Measurements from ENCODE around the gene HSPA1L.

GRCh38 chr6:31775633-31776484 is 39.2 kb downstream of the HSPA1L start:
- no peak for TF ChIP-seq TARDBP (IDR thresholded peaks at IDR 0.05; ENCODE audit: borderline replicate concordance)
- TF ChIP-seq MTA3 (IDR thresholded peaks at IDR 0.05; ENCODE audit: borderline replicate concordance, low read length) = no peak
- no peak for TF ChIP-seq POLR2A (IDR thresholded peaks at IDR 0.05; ENCODE audit: low read depth, low read length)
- TF ChIP-seq EZH2 (IDR thresholded peaks at IDR 0.05; ENCODE audit: borderline replicate concordance, control insufficient read depth, low read depth, low read length) = no peak
- no peak for TF ChIP-seq MEF2B (IDR thresholded peaks at IDR 0.05; ENCODE audit: partially characterized antibody, poor library complexity, severe bottlenecking)
- TF ChIP-seq GATAD2B (conservative IDR thresholded peaks at IDR 0.05; ENCODE audit: low read depth) = no peak
- TF ChIP-seq RB1 (IDR thresholded peaks at IDR 0.05; ENCODE audit: borderline replicate concordance) = no peak
- no peak for TF ChIP-seq JUND (IDR thresholded peaks at IDR 0.05; ENCODE audit: low read depth, low read length)
- no peak for TF ChIP-seq ATF2 (IDR thresholded peaks at IDR 0.05; ENCODE audit: low read length)
- no peak for TF ChIP-seq CBFB (IDR thresholded peaks at IDR 0.05; ENCODE audit: low read depth)
- no peak for TF ChIP-seq CTCF (IDR thresholded peaks at IDR 0.05 in 2 of 3, conservative IDR thresholded peaks at IDR 0.05 in 1 of 3; ENCODE audit: control insufficient read depth in 2 of 3, extremely low read depth in 1 of 3, insufficient read depth in 1 of 3, low read depth in 3 of 3, low read length in 3 of 3)
- TF ChIP-seq BACH1 (IDR thresholded peaks at IDR 0.05; ENCODE audit: borderline replicate concordance) = no peak
- no peak for TF ChIP-seq ZSCAN29 (IDR thresholded peaks at IDR 0.05)
- TF ChIP-seq DPF2 (IDR thresholded peaks at IDR 0.05) = no peak

All from GM12878 (cell line).